NCI-H2107 treated with DMSO at 0.1 percent for 48 hours (cell line): ENCODE measurements around the gene CYB5R3.
"Not testable (repeated sequence)": the region's sequence is repeated elsewhere in the genome, so short reads cannot be mapped to it uniquely, and the experiment has no call there.

ENCODE experiments used
- DNase-seq: peaks from one replicate; lab custom pipeline; 2025; ENCODE audit not compliant: unreplicated experiment; lab: John Stamatoyannopoulos, UW

The CYB5R3 gene

DNA sequence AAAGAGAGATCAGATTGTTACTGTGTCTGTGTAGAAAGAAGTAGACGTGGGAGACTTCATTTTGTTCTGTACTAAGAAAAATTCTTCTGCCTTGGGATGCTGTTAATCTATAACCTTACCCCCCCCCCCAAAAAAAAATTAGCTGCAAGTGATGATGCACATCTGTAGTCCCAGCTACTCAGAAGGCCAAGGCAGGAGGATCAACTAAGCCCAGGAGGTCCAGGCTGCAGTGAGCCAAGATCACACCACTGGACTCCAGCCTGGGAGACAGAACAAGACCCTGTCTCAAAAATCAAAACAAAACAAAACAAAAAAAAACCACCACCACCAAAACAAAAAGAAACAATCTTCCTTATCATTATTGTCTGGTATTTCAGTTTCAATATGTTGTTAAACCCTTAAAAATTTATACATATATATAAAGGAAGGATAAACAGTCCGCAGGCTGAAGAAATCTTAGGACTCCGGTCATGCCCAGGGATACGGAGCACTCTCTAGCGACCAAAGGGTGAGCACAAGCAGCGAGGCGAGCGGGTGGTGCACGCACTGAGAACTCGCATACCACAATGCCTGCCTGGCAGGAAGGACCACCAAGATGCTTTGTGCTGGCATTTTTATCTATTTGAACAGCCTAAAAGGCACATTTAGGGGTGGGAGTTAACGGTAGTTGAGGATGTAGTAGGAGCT, 40.9 kb downstream of the CYB5R3 start:
- DNase-seq: no peak

DNA sequence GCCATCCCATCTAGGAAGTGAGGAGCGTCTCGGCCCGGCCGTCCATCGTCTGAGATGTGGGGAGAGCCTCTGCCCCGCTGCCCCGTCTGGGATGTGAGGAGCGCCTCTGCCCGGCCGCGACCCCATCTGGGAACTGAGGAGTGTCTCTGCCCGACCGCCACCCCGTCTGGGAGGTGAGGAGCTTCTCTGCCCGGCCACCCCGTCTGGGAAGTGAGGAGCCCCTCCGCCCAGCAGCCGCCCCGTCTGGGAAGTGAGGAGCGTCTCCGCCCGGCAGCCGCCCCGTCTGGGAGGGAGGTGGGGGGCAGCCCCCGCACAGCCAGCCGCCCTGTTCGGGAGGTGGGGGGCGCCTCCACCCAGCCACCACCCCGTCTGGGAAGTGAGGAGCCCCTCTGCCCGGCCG, 41.6 kb downstream of the CYB5R3 start:
- DNase-seq: not testable (repeated sequence)

- DNase-seq: no peak
Observed at GRCh38 chr22:42604403-42604802, 44.8 kb downstream of the CYB5R3 start.

- DNase-seq: no peak
Observed at GRCh38 chr22:42603427-42603826, 45.8 kb downstream of the CYB5R3 start.

GRCh38 chr22:42602470-42602869, 46.7 kb downstream of the CYB5R3 start:
- DNase-seq: no peak

- DNase-seq: no peak
Observed at GRCh38 chr22:42601879-42602465, 47.2 kb downstream of the CYB5R3 start.

DNA sequence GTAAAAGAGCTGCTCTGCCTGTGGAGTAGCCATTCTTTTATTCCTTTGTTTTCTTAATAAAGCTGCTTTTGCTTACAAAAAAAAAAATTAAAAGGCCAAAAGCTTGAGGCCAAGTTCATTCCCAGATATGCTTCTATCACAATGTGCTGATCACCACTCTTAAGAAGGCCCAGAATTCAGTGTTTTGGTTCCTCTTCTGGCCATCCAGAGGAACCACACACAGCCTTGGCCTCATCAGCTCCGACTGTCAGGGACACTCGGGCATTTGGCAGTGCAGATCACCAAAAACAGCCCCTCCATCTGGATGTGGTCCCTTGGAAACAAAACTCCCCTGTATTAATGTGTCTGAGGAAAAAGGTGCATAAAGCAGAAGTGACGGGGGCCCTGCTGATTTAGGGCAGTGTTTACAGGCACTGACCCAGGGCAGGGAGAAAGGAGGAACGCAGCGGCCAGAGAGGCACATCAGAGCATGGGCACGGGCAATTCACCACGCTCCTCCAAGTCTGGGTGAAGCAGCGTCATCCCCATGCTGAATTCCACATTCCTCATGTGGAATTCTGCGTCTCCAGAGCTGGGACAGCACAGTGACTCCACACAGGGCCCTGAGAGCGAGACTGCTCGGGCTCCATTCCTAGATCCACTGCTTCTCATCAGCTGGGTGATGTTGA, 52.2 kb downstream of the CYB5R3 start:
- DNase-seq: no peak

- DNase-seq: no peak
Observed at GRCh38 chr22:42596336-42596735, 52.9 kb downstream of the CYB5R3 start.

- DNase-seq: no peak
Observed at GRCh38 chr22:42595434-42595833, 53.8 kb downstream of the CYB5R3 start.

DNA sequence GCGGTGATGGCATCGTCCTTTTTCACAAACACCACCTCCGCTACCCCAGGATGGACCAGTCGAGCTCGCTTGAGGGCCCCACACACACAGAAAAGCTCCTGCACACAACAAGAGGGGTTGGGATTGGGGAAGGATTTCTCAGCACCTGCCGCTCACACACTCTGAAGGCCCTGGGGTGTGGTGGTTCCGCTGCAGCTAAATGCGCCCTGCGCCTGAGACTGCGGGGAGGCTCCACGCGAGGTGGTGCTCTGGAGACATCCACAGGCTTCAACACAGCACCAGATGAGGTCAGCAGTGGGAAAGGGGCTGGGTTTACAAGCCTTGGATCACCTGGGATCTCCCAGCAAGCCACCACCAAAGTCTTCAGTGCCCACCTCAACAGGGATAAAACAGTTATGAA, 57.2 kb downstream of the CYB5R3 start:
- DNase-seq: no peak

DNA sequence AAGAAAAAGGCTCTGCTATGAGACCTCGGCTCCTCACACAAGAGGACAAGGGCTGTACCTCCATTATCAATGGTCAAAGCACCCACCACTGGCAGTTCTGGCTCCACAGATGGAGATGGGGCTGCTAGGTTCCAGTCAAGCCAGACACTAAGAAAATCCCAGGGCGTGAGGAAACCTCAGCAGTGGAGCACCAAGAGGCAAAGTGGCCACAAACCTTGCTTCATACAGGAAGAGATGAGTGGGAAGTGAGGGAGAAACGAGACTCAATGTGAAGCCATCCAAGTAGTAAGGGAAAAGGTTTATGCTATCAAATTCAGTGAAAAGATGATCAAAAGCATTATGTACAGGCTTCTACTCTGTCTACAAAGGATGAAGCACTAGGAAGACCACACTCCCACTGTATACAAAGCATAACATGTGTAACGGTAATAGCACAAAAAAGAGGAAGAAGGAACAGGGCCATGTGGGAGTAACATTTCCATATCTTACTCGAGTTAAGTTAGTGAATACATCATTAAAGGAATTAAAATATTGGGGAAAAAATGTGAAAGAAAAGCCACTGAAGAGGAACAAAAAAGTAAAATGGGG, 61.5 kb downstream of the CYB5R3 start:
- DNase-seq: no peak

GRCh38 chr22:42586381-42586780, 62.8 kb downstream of the CYB5R3 start:
- no peak for DNase-seq

GRCh38 chr22:42585096-42585495, 64.1 kb downstream of the CYB5R3 start:
- no peak for DNase-seq

DNA sequence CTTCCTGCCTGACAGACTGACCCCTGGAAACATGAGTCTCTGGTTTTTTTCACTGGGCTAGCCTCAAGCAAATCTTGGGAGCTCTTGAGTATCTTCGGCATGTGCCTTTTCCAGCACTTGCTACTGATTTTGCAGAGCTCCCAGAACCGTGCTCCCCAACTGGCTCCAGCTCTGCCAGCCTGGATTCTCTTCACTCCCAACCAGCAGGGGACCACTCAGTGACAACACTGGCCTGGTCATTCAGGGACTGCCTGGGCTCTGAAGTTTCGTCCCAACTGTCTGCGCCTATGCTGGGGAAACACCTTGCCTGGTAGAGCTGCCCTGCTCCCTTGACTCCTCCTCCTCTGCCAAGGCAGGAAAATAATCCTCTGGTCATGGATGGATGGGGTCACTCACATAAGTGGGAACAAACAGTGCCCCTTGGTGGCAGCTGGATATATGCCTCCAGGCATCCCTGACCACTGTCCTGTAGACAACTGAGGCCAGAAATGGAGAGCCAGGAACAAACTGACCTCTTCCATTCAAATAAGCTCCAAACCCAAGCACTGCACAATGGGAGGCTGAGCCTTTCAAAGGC, 64.7 kb downstream of the CYB5R3 start:
- no peak for DNase-seq

- DNase-seq: no peak
Observed at GRCh38 chr22:42582987-42583386, 66.2 kb downstream of the CYB5R3 start.

GRCh38 chr22:42581762-42582716, 67.2 kb downstream of the CYB5R3 start:
- peak; percentile 26 for DNase-seq

DNA sequence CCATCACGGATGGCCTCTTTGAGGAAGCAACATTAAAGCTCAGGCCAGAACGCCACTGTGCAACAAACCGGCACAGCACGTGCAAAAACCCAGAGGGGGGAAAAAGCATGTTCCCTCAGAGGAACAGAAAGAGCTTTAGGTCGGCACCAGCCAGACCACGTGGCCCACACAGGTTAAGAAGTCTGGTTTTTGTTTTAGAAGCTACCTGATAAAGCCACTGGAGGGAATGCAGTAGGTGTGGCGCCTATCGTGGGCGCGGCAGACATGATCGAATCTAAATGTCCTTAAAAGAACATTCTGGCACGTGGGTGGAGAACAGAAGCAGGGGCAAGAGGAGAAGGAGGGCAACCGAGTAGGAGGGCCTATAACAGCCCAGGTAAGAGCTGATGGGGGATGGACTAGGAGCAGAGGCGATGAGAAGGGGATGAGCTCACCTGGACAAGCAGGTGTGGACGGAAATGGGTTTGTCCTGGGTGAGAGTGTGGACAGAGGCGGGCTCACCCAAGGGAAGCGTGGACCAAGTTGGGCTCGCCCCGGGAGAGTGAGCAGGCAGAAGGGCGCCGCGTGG, 67.9 kb downstream of the CYB5R3 start:
- not testable (repeated sequence) for DNase-seq

DNA sequence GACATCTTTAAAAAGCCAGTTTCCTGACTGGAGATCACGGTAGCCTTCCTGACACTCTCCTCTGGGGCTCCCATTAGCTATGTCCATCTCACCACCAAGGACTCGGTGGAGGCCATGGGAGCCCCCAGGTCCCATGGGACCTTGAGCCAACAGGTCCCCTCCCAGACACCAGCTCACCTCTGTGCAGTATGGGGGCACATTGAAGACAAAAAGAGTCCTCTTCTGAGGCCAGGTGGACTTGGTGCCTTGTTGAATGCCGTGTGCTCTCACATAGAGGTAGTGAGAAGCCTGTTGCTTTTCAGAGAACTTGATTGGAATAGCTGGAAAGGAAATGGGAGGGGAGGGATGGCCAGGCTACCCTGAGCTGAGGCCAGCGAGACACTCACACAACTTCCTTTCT, 69.2 kb downstream of the CYB5R3 start:
- DNase-seq: not testable (repeated sequence)

GRCh38 chr22:42577623-42578240, 71.5 kb downstream of the CYB5R3 start:
- no peak for DNase-seq

GRCh38 chr22:42577141-42577540, 72.1 kb downstream of the CYB5R3 start:
- not testable (repeated sequence) for DNase-seq
